ENCODE results near the gene CD79A. TPM values are rescaled to one million over a fixed set of nuclear protein-coding genes. Genes with fewer than 3 reads are reported as not detected.

CD79A gene
- total and polyA plus RNA-seq, 2 donors (not counting 3 experiments of a cell fraction or from before 2014, with no cell fraction given): 0.32 TPM; not detected in 1

DNA sequence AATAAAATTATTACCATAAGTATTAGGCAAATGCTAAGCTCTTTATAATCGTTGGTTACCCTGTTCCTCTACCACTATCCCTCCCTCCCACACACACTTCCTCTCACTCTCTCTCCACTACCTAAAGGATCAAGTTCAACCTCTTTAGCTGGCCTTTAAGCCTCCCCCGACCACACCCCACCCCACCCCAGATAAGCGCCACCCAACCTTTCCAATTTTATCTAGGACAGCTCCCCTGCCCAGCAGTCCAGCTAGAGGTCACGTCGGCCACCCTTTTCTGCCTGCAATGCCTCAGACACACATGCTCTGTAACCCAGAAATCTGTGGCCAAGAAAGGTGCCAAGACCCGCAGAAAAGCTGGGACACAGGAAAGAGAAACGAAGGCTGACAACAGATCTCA, 33.7 kb upstream of the CD79A start:
- Histone ChIP-seq H3K79me2 (ENCODE audit: control insufficient read depth, insufficient read depth, low read length) (no peaks in the 10 kb centered on the region), H3K4me1 (ENCODE audit: control insufficient read depth, extremely low read depth, insufficient read depth, low read length) (no peaks in the 10 kb centered on the region), H3K36me3 (ENCODE audit: control insufficient read depth in 2 of 2, extremely low read depth in 1 of 2, insufficient read depth in 2 of 2, low read length in 2 of 2) (no peaks in the 10 kb centered on the region), H3K9ac (replicated peaks; ENCODE audit: extremely low read depth, insufficient read depth, low read length) (no peak overlapping the region), H3K9me1 (replicated peaks; ENCODE audit: control insufficient read depth, extremely low read depth, insufficient read depth, low read length) (no peaks in the 10 kb centered on the region), H2AFZ (ENCODE audit: low read depth, low read length) (no peak overlapping the region), H3K4me3 (replicated peaks in 1 of 3; ENCODE audit: insufficient read depth in 1 of 3, low read depth in 1 of 3, low read length in 3 of 3) (no peak overlapping the region), H3K4me2 (ENCODE audit: insufficient read depth, low read length) (no peak overlapping the region), H3K27ac (ENCODE audit: insufficient read depth, low read depth, low read length) (no peak overlapping the region), H3K9me3 (replicated peaks; ENCODE audit: control insufficient read depth, insufficient read depth, low read length) (no peaks in the 10 kb centered on the region), H4K20me1 (replicated peaks; ENCODE audit: control insufficient read depth, extremely low read depth, insufficient read depth, low read length) (no peaks in the 10 kb centered on the region), H3K27me3 (ENCODE audit: control insufficient read depth in 2 of 2, insufficient read depth in 2 of 2, low read length in 2 of 2) (no peaks in the 10 kb centered on the region)
- FAIRE-seq (no peak), DNase-seq (ENCODE audit: low read depth, low spot score) (no peak)
- intact Hi-C loops (cut with micrococcal nuclease): no loop called here
- no TSS peak for BruUV-seq (replicated peaks)
- POLR2A ChIA-PET: no interaction called here
- CTCF ChIA-PET: interaction anchor here (1.0 to 1.3 kb wide), 2 partner anchors 9 to 52 kb away, joined by 3 to 5 read pairs; no protein-coding TSS in a partner anchor
- dilution Hi-C loops (cut with MboI; ENCODE audit: extremely low pct_ligation_motif_present, low sequenced_read_pairs): no loop called here
- TF ChIP-seq POLR2AphosphoS5 (IDR thresholded peaks at IDR 0.05; ENCODE audit: insufficient read depth, low read depth, low read length) (no peak), EZH2 (IDR thresholded peaks at IDR 0.05; ENCODE audit: borderline replicate concordance, low read depth, low read length, severe bottlenecking) (no peak)

DNA sequence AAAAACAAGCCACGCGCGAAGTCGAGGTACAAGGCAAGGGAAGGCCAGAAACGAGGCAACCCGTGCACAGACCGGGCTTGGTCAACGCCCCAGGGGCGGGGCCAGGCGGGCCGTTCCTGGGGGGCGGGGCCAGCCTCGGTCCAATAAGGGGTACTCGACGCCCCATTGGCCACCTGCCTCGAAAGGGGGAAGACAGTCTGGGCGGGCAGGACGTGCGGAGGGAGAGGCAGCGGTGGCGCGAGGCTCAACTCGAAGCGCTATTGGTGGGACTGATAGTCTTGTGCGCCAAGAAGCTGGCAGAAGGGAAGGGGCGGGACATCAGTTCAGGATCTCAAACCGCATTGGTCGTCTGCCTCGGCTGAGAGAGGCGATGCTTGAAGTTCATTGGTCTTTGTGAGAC, 32.5 kb upstream of the CD79A start, which contains the start of gene LYPD4:
Gene LYPD4, minus strand, starts transcription at position 83 of the 400 bp plus-strand sequence. CDS start 5,398 bp downstream, outside the sequence.
- no peaks in the 10 kb centered on the region for H3K79me2 ChIP-seq (ENCODE audit: control insufficient read depth, insufficient read depth, low read length)
- no peak within 1 kb of the TSS for H3K4me3 ChIP-seq (replicated peaks in 1 of 3; ENCODE audit: insufficient read depth in 1 of 3, low read depth in 1 of 3, low read length in 3 of 3)
- FAIRE-seq (no peak), DNase-seq (ENCODE audit: low read depth, low spot score) (no peak)
- H3K27ac ChIP-seq (ENCODE audit: insufficient read depth, low read depth, low read length): no peak within 1 kb of the TSS
- H3K4me2 ChIP-seq (ENCODE audit: insufficient read depth, low read length): no peak within 1 kb of the TSS
- no peaks in the 10 kb centered on the region for H3K9me1 ChIP-seq (replicated peaks; ENCODE audit: control insufficient read depth, extremely low read depth, insufficient read depth, low read length)
- H3K36me3 ChIP-seq (ENCODE audit: control insufficient read depth in 2 of 2, extremely low read depth in 1 of 2, insufficient read depth in 2 of 2, low read length in 2 of 2): no peaks in the 10 kb centered on the region
- H2AFZ ChIP-seq (ENCODE audit: low read depth, low read length): no peak within 1 kb of the TSS
- BruUV-seq (replicated peaks): no TSS peak
- intact Hi-C loops (cut with micrococcal nuclease): no loop called here
- no peaks in the 10 kb centered on the region for H3K27me3 ChIP-seq (ENCODE audit: control insufficient read depth in 2 of 2, insufficient read depth in 2 of 2, low read length in 2 of 2)
- no peaks in the 10 kb centered on the region for H3K4me1 ChIP-seq (ENCODE audit: control insufficient read depth, extremely low read depth, insufficient read depth, low read length)
- ChIA-PET CTCF (no interaction called here), POLR2A (no interaction called here)
- no peak within 1 kb of the TSS for H3K9ac ChIP-seq (replicated peaks; ENCODE audit: extremely low read depth, insufficient read depth, low read length)
- no peaks in the 10 kb centered on the region for H3K9me3 ChIP-seq (replicated peaks; ENCODE audit: control insufficient read depth, insufficient read depth, low read length)
- dilution Hi-C loops (cut with MboI; ENCODE audit: extremely low pct_ligation_motif_present, low sequenced_read_pairs): no loop called here
- H4K20me1 ChIP-seq (replicated peaks; ENCODE audit: control insufficient read depth, extremely low read depth, insufficient read depth, low read length): no peaks in the 10 kb centered on the region
- no peak for TF ChIP-seq MAX (IDR thresholded peaks at IDR 0.05; ENCODE audit: insufficient read depth, insufficient read length)
- TF ChIP-seq POLR2A (IDR thresholded peaks at IDR 0.05; ENCODE audit: low read depth, low read length): no peak
- no peak for TF ChIP-seq FOS (IDR thresholded peaks at IDR 0.05; ENCODE audit: borderline replicate concordance, insufficient read depth, low read length)
- no peak for TF ChIP-seq GATA2 (IDR thresholded peaks at IDR 0.05; ENCODE audit: insufficient read depth, insufficient read length, low read depth, low read length)
- TF ChIP-seq MYC (IDR thresholded peaks at IDR 0.05; ENCODE audit: low read depth, low read length): no peak
- TF ChIP-seq POLR2AphosphoS5 (IDR thresholded peaks at IDR 0.05; ENCODE audit: insufficient read depth, low read depth, low read length): no peak
- no peak for TF ChIP-seq EZH2 (IDR thresholded peaks at IDR 0.05; ENCODE audit: borderline replicate concordance, low read depth, low read length, severe bottlenecking)
- no peak for TF ChIP-seq JUN (IDR thresholded peaks at IDR 0.05; ENCODE audit: borderline replicate concordance, insufficient read depth, insufficient read length, low read depth)
- TF ChIP-seq, protein P1, sequence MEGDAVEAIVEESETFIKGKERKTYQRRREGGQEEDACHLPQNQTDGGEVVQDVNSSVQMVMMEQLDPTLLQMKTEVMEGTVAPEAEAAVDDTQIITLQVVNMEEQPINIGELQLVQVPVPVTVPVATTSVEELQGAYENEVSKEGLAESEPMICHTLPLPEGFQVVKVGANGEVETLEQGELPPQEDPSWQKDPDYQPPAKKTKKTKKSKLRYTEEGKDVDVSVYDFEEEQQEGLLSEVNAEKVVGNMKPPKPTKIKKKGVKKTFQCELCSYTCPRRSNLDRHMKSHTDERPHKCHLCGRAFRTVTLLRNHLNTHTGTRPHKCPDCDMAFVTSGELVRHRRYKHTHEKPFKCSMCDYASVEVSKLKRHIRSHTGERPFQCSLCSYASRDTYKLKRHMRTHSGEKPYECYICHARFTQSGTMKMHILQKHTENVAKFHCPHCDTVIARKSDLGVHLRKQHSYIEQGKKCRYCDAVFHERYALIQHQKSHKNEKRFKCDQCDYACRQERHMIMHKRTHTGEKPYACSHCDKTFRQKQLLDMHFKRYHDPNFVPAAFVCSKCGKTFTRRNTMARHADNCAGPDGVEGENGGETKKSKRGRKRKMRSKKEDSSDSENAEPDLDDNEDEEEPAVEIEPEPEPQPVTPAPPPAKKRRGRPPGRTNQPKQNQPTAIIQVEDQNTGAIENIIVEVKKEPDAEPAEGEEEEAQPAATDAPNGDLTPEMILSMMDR (IDR thresholded peaks at IDR 0.05; ENCODE audit: extremely low read depth in 1 of 2, insufficient read depth in 1 of 2, low read depth in 1 of 2, low read length in 2 of 2): no peak
